NCI-H2227 (cell line): ENCODE measurements around the gene CFAP58.

Experiments used
- DNase-seq: peaks from one replicate; lab custom pipeline; 2025; ENCODE audit not compliant: unreplicated experiment; lab: John Stamatoyannopoulos, UW

Gene CFAP58

DNA sequence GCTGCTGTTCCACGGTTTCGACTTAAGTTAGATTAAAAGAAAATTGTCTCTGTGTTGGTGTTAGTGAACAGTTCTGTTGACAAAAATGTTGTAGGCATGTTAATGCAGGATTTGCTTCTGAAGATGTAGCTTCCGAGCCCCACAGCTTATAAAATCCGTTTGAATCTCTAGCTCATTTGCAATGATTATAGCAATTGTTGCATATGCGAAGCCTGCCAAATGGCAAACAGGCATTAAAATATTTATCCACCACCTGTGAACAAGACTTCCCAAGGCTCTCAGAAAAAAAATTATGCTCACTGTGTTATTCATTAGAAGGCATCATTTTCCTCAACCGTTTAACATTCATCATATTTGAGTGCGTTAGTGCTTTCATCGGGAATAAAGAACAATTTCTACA, 14.3 kb downstream of the CFAP58 start:
- no peak for DNase-seq

DNA sequence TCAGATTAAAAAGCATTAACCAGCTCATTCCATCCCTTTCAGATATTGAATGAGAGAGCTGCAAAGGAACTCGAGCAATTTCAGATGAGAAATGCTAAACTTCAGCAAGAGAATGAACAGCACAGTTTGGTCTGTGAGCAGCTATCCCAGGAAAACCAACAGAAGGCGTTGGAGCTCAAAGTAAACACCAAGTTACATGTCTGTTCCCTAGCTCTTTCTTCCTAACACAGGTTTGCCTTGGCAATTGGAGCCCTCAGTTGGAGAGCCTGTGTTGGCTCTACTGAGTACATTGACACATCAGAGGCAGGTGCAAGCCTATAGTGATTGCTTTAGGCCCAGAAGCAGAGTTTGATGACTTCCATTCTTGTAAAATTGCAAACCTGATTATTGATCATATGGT, 14.7 kb downstream of the CFAP58 start:
- no peak for DNase-seq

DNA sequence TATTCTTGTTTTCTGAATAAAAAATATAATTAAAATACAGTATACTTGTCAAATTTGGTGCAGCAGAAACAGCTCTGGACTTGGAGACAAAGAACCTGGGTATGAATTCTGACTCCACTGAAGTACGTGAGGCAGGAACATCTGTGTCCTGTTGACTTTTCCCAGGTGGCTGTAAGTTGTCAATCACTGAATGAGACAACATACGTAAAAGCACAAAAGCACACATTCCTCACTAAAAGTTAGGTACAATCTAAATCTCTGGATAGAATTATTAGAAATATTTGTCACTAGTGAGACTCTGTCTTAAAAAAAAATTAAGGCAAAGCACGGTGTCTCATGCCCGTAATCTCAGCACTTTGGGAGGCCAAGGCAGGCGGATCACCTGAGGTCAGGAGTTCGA, 18.1 kb downstream of the CFAP58 start:
- DNase-seq = no peak

DNA sequence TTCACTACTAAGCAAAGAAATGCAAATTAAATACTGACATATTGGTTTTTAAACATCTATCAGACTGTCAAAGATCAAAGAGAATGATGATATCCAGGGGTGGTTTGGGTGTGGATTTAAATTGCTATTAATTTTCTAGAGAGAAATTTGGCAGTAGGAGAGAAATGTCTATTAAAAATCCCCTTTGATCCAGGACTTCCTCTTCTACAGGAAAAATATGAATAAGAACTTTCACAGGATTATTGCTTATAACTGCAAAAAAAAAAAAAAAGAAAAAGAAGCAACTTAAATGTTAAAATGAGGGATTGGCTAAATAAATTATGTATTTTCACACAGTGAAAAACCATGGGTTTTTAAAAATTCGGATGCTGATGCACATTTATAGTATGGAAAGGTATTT, 21.0 kb downstream of the CFAP58 start:
- no peak for DNase-seq

DNA sequence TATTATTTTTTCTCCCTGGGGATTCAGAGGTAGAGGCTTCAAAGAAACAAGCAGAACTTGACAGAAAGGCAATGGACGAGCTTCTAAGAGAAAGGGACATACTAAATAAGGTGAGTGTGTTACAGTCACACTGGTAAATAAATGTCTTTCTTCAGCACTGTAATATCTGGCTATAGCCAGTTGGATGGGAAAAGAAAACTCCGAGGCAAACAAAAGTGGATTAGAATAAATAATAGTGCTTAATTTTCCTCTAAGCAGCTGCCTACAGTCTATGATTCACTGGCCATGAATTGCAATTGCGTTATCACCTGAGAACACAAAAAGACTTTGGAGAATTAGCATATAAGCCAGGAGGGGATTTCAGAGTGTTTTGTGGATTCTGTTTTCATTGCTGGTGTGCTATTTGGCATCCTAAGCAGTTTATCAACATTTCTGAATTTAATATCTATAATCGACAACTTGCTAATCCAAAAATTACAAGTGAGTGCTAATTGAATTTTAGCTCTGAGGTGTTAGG, 23.2 kb downstream of the CFAP58 start:
- DNase-seq = no peak

DNA sequence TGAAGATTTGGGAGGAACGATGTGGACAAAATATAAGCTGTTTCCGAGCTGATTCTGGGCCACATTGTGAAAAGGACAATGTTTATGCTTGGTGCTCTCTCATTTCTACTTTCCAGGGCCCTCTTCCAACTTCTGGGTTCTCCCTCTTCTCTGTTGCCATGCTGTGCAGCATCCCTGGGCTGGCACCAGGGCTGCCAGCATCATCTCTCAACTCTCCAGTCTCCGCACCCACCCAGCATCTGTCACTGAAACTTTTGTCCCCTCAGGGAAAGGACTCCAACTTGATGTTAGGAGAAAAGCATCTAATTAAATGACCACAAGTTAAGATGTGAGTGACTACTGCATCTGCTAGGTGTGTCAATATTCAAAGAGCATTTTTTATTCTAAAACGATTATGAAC, 26.7 kb downstream of the CFAP58 start:
- DNase-seq = no peak

DNA sequence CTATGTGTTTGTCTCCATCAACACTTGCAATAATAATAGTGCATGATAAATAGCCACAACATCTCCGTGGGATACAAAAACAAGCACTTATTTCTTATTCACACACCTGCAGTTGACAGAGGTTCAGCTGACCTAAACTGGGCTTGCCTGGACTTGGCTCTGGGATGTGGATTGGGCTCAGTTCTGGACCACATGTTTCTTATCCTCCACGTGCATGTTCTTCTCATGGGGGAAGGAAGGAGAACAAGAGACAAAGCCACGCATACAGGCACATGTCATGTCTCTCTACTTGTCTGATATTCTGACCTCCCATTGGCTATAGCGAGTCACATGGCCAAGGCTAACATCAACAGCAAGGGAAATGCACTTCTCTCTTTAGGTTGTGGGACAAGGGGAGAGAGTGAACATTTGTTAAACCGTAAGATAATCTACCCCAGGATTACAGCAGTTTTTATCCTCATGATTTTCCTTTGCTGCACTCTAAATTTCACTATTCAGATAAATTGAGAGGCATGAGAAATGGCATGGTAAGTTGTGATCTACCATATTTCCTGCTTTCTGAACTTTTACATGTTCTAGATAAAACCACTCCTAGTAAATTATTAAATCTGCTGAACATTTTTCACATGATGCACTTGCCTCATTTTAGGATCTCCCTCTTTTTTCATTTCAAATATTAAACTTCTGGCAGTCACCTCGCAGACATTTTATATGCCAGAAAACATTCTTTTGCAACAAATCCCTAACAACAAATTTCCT, 33.7 kb downstream of the CFAP58 start:
- DNase-seq = no peak

DNA sequence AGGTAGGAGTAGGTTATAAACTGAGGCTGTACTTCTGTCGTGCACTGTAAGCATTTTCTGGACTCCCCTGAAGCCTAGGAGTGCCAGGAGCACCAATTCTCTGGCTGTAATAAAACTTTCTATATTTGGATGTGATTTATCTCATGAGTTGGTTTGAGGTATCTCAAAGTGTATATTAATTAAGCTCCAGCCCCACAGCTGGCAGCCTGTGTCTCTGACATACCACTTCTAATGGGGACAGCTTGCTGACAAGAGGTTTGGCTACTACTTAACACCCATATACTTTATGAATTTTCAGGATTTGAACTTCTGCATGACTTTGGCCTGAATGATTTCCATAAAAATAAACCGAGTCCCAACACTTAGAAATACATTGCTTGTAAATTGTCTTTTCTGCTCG, 35.2 kb downstream of the CFAP58 start:
- no peak for DNase-seq

DNA sequence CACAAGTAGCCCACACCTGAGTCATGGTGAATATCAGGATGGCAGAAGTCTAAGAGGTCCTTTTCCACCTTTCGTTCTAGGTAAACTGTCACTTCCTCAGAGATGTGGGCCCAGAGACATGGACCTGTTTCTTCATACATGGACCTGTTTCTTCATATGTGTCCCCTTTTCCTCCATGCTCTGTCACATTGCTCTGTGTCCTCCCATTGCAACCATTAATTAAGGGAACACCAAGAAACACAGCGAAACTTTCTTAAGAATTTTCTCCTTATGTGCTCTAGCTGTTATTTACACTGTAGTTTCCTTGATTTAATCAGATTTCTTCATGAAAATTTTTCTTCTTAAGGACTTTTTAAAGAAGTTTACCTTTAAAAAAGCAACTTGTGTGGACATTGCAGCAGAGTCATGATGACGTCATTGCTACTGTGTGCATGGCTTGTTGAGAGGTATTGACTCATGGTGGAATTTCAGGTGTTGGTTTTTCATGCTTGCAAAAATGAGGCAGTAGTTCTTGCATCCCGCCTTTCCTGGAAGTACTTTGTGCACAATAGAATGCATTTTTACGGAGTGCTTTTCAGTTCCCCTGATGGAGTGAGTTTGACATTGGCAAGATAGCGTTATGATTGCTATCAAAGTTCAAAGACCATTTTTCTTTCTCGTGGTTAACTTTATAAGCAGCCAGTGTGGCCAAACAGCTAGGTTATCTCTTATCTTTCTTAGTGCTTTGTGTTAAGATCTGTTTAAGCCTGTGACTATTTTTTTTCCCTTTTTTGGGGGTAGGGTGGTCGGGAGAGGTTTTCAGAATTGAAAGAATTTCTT, 37.7 kb downstream of the CFAP58 start:
- DNase-seq = no peak

DNA sequence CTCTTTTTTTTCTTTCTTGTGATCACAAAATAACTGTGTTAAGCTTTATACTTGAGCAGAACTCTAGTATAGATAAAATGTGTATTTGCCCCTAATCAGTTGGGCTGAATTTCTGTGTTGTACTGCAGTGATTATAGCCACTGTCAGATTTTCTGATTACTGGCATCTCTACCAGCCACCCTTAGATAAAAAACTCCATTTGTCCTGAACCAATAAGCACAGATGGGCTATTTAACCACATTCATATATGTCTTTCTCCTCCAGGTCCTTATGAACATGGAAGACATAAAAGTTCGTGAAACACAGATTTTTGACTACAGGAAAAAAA, 38.3 kb downstream of the CFAP58 start:
- DNase-seq = no peak

DNA sequence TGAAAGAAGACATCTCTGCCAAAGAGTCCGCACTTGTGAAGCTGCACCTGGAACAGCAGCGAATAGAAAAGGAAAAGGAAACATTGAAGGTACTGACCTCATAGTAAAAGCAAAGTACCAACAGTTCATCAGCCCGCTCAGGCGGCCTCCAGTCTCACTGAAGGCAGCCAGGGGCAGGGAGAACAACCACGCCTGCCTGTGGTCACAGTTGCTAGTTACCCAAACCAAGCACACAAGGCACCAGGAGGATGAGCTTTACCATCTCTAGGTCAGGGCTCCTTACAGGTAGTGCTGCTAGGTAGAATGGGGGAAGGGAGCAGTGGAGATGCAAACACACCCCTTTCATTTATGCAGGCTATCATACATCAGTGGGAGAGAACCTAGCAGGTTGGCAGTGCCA, 39.8 kb downstream of the CFAP58 start:
- no peak for DNase-seq

DNA sequence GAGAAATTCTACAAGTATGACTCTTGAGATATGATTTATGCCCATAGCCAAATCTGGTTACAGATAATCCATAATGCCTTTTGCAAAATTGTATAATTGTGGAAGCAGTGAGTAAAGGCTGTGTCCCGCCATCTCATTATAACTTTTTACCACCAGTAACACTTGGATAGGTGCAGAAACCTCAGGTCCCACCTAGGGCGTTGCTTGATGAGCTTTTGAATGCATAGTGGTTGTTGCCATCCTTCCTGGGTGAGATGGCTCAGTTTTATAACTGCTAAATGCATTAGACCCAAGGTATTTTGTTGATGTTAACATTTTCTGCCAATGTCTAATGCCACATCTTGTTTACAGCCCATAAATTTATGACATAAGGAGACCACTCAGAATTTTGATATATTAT, 42.9 kb downstream of the CFAP58 start:
- DNase-seq = no peak

DNA sequence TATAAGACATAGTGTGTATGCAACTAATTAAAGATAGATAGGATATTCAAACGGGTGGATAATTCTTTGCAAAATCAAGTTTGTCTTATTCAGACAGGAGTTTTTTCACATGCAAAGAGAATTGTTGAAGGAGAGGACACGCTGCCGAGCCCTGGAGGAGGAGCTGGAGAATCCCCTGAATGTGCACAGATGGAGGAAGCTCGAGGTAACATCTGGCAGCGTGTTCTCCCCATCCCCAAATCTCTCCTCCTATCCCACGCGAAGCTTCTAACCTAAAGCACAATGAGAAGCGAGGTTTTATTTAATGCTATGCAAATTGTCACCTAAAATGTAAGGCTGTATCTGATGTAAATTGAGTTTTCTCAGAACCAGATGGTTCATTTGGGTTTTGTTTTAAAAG, 50.0 kb downstream of the CFAP58 start:
- no peak for DNase-seq

DNA sequence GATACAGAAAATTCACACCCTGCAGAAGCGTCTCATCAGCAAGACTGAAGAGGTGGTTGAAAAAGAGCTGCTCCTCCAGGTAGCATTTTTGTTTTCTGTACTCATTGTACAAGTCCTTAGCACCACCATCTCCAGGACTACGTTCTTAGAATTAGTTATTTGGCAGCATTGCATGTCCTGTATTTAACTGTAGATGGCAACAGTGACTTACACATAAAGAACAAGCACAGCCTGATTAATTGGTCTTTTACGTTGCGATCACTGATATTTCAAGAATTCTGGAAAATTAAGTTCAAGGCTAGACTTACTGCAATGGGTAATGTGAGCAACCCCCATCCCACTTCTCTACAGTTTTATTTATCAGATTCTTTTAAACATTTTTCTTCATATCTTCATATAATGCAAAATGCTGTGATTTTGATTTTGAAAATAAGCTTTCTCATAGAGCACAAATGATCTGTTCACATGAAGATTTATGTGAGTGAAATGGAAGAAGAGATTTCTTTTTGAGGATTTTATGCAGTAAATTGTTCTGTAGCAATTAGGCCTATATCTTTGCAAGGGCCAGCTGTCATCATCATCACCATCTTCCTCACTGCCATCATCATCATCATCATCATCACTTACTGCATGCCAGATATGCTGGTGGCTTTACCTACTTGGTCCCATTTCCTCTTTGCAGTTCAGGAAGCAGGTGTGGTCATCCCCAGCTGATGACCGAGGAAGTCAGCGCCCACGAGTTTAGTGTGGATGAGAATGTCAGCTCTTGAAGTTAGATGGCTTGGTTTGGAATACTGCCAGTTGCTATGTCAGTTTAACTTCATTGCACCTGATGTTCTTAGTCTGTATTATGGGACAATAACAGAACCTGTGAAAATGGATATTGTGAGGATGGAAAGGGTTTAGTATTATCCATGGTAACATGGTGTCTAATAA, 53.4 kb downstream of the CFAP58 start:
- DNase-seq = peak; percentile 51

DNA sequence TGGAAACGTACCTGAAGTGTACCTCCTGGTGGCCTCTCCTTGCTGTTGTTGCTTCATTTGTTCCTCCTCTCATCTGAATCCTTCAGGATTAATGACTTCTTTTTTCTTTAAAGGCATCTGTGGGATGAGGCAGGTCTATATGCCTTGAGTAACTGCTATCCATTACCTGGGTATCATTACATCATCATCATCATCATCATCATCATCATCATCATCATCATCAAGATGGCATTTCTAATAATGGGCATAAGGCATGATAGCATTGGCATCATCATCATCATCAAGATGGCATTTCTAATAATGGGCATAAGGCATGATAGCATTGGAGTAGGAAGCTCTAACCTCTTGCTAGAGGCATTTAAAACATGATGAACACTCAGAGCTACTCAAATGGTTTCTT, 59.9 kb downstream of the CFAP58 start:
- DNase-seq = no peak

DNA sequence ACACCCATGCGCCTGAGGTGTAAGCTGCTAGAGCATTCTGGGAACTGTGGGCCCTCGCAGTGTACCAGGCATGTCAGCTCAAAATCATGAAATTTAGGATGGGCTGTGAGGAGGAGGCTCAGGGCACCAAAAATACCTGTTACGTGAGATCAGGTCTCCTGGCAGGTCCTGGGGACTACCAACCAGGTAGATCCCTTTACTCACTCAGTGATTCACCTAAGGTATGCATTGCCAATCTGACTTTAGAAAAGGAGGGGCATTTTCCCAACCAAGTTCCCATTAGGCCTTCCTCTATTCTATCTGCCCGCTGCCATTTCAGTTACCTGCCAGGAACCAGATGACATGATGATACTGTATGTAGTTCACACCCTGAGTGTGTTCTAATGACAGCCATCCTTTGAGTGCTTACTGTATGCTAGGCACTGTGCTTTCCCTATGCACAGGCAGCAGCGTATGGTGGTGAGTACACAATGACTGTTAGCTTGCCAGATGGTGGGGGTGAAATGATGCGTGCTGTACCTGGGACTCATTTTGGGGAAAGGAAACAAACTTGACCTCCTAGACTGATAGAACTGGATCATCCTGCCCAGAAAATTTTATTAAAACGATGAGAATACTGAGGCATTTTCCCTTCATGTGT, 62.0 kb downstream of the CFAP58 start:
- DNase-seq = no peak

DNA sequence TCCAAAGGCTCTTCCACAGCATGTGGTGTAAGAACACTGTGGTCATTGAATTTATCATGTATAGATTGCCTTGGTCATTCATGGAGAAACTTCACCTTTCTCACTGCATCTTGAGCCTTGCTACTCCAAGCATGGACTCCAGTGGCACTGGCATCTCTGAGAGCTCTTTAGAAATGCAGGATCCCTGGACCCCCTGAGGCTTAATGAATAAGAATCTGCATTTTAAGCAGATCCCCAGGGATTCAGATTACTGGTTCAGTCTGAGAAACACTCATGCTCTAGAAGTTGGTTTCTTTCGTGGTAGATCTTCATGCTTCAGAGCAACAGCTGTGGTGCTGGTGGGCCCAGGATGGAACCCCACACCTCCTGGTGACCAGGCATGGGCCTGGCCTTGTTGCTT, 63.2 kb downstream of the CFAP58 start:
- no peak for DNase-seq

DNA sequence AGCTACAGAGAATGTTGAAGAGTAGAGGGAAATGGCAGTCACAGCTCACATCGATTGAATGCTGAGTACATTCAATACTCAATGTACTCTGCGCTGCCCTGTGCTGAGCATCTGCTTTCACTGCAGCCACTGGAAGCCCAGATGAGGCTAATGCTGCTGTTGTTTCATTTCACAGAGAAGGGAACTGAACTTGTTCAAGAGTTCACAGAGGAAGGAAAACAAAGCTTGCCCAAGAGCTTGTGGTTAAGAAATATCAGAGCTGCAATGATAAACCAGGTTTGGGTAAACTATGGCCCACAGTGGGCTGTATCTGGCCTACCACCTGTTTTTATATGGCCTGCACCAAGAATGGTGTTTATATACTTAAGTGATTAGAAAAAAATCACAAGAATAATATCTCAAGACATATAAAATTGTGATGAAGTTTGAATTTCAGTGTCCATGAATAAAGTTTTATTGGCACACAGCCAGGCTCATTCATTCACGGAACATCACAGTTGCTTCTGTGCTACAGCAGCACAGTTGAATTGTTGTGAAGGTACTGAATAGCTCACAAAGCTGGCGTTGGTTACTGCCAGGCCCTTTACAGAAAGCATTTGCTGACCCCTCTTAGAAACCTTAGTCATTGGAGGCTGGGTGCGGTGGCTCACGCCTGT, 64.1 kb downstream of the CFAP58 start:
- DNase-seq = no peak

DNA sequence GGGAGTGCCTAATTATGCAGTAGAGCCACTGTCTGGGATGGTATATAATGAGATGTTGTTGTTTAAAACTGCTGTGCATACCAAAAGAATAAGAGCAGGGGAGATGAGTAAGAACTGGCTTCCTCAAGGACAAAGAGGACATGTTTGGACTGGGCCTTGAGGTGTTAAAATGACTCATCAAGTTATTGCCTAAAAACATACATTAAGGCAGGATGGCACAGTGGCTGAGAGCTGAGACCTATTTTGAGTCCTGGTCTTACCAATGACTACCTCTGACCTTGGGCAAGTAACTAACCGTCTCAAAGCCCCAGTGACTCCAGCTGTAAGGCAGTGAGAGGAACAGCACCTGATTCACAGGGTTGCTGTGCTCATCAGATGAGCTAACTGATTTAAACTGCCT, 71.1 kb downstream of the CFAP58 start:
- DNase-seq = no peak

DNA sequence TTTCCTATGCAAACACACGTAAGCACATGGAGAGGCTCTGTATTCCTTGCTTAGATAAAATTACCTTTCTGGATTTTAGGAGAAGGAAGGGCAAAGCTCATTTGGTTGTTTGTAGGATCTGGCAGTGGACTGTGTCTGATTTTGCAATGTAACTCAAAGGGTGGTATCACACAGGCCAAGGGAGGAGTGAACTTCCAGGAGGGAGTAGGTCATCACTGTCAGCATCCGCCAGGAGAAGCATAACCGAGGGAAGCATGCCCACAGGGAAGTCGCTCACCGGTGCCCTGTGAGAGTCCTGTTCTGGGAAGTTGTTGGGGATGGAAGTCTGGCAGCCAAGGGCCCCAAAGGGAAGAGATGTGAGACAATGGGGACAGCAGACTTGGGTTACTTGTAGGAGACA, 74.4 kb downstream of the CFAP58 start:
- DNase-seq = no peak
